Central memory CD8-positive, alpha-beta T cell (primary cell): Measurements from ENCODE around the gene SYTL5.

ENCODE experiments used
- ATAC-seq: fragments of 150-1000 bp; cut with Tn5 transposase; replicated peaks from 2 replicates; pipeline ENCODE4 v1.10.0; 2022; ENCODE audit warnings: mild to moderate bottlenecking, moderate FRiP score, moderate number of reproducible peaks; ENCODE audit not compliant: poor library complexity, severe bottlenecking; ENCODE audit errors: extremely low read depth
- DNase-seq, 2 donors: peaks; one replicate each; pipeline ENCODE4 v3.0.0; 2021; ENCODE audit warnings: low spot score in 2 of 2
- H3K27ac Mint-ChIP-seq: one replicate; pipeline ENCODE4 v1.8.0; 2022; ENCODE audit warnings: low read depth, mild to moderate bottlenecking, moderate library complexity, mixed read lengths
- H3K27me3 Mint-ChIP-seq: one replicate; pipeline ENCODE4 v1.8.0; 2022; ENCODE audit warnings: mixed read lengths
- H3K36me3 Mint-ChIP-seq: one replicate; pipeline ENCODE4 v1.8.0; 2022; ENCODE audit warnings: mild to moderate bottlenecking, moderate library complexity, mixed read lengths; ENCODE audit not compliant: insufficient read depth
- H3K4me1 Mint-ChIP-seq: one replicate; pipeline ENCODE4 v1.8.0; 2022; ENCODE audit warnings: mixed read lengths
- H3K4me3 Mint-ChIP-seq: one replicate; pipeline ENCODE4 v1.8.0; 2022; ENCODE audit warnings: mild to moderate bottlenecking, moderate library complexity, mixed read lengths
- H3K9me3 Mint-ChIP-seq: one replicate; pipeline ENCODE4 v1.8.0; 2022; ENCODE audit warnings: mixed read lengths

The SYTL5 gene

DNA sequence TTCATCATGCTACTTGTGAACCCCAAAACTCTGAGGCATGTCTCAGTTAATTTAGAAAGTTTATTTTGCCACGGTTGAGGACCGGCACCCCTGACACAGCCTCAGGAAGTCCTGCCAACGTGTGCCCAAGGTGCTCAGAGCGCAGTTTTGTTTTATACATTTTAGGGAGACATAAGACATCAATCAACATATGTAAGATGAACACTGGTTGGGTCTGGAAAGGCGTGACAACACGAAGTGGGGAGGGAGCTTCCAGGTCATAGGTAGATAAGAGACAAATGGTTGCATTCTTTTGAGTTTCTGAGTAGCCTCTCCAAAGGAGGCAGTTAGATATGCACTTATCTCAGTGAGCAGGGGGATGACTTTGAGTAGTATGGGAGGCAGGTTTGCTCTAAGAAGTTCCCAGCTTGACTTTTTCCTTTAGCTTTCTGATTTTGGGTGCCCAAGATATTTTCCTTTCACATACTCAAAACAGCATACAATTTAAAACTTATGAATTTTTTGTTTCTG lies 98.9 kb downstream of the SYTL5 start:
- peaks cover 9% of the 10 kb centered on the region for H3K27me3 Mint-ChIP-seq
- H3K27ac Mint-ChIP-seq, result no peak overlapping the region
- H3K4me1 Mint-ChIP-seq, result no peaks in the 10 kb centered on the region
- no peak overlapping the region for H3K4me3 Mint-ChIP-seq
- ATAC-seq, result no peak
- no peak for DNase-seq
- no peaks in the 10 kb centered on the region for H3K36me3 Mint-ChIP-seq
- no peaks in the 10 kb centered on the region for H3K9me3 Mint-ChIP-seq

DNA sequence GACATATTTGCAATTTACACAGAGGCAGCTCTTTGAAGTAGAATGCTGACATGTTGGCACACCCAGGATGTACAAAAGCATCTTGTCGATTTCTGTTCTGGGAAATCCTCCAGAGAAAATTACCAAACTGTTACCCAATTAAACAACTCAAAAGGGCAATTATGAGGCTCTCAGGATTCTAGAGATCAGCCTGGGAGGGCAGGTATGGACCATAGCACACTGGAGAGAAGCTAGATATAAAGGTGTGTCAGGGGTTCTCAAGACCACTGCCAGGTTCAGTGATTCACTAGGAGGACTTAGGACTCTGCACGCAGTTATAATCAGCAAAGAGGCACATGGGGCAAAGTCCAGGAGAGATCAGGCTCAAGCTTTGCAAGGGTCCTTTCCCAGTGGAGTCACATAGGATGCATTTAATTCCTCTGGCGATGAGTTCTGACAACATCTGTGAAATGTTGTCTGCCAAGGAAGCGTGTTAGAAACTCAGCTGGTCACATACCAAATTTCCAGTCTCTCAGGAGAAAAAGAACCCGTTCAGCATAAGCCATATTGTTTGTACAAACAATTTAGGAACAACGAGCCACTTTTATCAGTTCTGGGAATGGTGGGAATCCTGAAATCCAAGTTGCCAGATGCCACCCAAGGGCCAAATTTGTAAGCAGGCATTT lies 100.8 kb downstream of the SYTL5 start:
- ATAC-seq, result no peak
- Mint-ChIP-seq H3K4me1 (no peaks in the 10 kb centered on the region), H3K9me3 (no peaks in the 10 kb centered on the region), H3K36me3 (no peaks in the 10 kb centered on the region), H3K27ac (no peak overlapping the region), H3K4me3 (no peak overlapping the region), H3K27me3 (peaks cover 9% of the 10 kb centered on the region)
- DNase-seq, result no peak

DNA sequence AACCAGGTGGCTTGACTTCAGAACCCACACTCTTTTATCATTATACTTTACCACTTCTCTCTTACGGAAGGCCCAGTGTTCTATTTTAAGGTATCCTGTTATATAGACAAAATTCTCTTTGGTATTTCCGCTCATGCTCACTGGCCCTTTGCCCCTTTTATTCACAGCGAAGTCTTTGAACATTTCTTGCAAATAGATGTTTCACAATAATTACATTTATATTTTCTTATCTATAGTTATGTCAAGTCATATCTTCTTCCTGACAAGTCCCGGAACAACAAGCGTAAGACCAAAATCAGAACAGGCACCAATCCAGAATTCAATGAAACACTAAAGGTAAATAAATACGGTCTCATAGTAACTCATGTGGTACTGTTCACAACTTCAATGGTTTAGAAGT lies 102.0 kb downstream of the SYTL5 start:
- no peaks in the 10 kb centered on the region for H3K27me3 Mint-ChIP-seq
- H3K27ac Mint-ChIP-seq, result no peak overlapping the region
- DNase-seq (no peak), ATAC-seq (no peak)
- H3K9me3 Mint-ChIP-seq, result no peaks in the 10 kb centered on the region
- no peaks in the 10 kb centered on the region for H3K36me3 Mint-ChIP-seq
- no peaks in the 10 kb centered on the region for H3K4me1 Mint-ChIP-seq
- no peak overlapping the region for H3K4me3 Mint-ChIP-seq

DNA sequence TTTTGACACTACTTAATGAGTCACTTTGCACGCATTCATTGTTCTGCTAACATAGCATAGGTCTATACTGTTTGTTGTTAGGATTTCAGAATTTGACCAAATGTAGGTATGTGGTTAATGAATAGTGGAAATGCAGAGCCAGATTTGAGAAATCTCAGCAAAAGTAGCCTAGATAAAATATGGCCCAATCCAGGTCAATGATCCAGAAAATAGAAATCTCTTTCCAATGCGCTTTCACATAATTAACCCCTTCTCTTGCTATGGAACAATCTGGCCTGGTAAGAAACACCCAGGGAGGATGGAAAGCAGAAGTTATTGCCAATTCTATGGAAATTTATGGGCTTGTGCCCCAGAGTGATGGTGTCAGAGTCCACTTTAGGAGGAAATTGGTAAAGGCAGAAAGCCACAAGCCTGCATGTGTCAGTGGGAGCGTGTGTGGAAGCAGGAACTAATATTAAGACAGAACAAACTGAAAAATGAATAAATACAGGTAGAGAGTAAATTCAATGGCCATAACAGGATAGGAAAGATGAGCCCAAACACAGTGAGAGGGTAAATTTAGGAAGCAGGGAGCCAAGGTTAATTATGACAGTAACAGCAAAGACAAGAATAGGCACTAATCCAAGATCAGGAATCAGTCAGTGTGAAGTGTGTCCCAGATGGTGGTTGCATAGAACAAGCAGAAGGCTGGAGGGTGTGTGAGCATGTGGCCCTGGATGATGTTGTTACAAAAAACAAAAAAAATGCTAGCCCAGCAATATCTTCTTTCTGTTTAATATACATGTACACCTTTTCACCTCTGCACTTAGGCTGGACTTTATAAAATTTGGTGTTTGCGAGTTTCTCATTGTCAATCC lies 102.9 kb downstream of the SYTL5 start:
- peaks cover 8% of the 10 kb centered on the region for H3K27me3 Mint-ChIP-seq
- H3K9me3 Mint-ChIP-seq, result no peaks in the 10 kb centered on the region
- no peaks in the 10 kb centered on the region for H3K36me3 Mint-ChIP-seq
- no peak overlapping the region for H3K27ac Mint-ChIP-seq
- no peak overlapping the region for H3K4me3 Mint-ChIP-seq
- ATAC-seq (no peak), DNase-seq (no peak)
- no peaks in the 10 kb centered on the region for H3K4me1 Mint-ChIP-seq

DNA sequence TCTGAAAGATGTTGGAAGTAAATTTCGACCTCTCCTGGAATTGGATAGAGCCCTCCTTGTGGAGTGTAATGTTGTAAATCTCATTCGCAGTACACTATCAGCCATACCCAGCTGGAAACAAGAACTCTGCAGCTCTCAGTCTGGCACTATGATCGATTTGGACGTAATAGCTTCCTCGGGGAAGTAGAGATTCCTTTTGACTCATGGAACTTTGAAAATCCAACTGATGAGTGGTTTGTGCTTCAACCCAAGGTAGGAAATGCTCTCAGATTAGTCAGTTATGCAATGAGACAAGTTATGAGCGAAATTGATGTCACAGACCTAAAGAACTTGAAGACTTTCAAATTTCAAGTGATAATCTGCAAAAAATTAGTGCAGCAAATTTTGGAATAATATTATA lies 103.9 kb downstream of the SYTL5 start:
- ATAC-seq (no peak), DNase-seq (no peak)

DNA sequence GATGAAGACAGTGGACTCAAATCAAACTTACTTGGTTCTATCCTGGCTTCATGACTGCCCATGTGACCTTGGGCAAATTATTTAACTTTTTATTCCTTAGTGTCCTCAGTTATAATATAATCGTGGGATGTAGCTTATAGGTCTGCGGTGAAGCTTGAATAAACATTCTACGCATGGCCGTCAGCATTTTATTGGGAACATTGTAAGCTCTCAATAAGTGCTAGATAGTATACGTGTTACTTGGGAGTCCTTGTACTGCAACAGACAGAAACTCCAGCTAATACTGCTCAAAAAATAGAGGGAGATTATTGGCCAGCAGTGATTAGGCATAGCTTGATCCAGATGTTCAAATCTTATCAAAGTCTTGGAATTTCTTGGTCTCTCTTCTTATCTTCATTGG lies 104.8 kb downstream of the SYTL5 start:
- ATAC-seq (no peak), DNase-seq (no peak)
- Mint-ChIP-seq H3K9me3 (no peaks in the 10 kb centered on the region), H3K27ac (no peak overlapping the region), H3K36me3 (no peaks in the 10 kb centered on the region), H3K27me3 (peaks cover 11% of the 10 kb centered on the region), H3K4me1 (no peaks in the 10 kb centered on the region), H3K4me3 (no peak overlapping the region)

More for the DNA sequence above, 103.9 kb downstream of the SYTL5 start:
- H3K4me3 Mint-ChIP-seq, result no peak overlapping the region
- H3K36me3 Mint-ChIP-seq, result no peaks in the 10 kb centered on the region
- peaks cover 11% of the 10 kb centered on the region for H3K27me3 Mint-ChIP-seq
- no peaks in the 10 kb centered on the region for H3K4me1 Mint-ChIP-seq
- no peaks in the 10 kb centered on the region for H3K9me3 Mint-ChIP-seq
- H3K27ac Mint-ChIP-seq, result no peak overlapping the region

DNA sequence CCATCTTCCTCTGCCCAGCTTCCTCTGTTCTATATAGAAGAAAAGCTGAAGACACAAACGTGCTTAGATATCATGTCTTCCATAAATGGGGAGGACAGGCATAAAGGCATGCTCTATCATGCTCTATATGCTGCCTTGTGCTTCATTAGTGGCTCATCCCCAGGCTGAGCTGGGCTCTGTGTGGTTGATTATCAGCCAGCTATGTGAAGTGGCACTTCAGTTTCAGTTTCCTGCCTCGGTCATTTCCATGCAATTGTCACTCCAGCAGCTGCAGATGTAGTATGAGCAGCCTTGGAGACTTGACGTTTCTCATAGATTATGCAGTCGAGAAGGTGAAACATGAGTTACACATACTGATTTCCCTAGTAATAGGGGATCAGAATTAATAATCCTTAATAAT lies 106.2 kb downstream of the SYTL5 start:
- no peaks in the 10 kb centered on the region for H3K36me3 Mint-ChIP-seq
- DNase-seq (no peak), ATAC-seq (no peak)
- peaks cover 11% of the 10 kb centered on the region for H3K27me3 Mint-ChIP-seq
- H3K9me3 Mint-ChIP-seq, result no peaks in the 10 kb centered on the region
- no peak overlapping the region for H3K4me3 Mint-ChIP-seq
- no peak overlapping the region for H3K27ac Mint-ChIP-seq
- no peaks in the 10 kb centered on the region for H3K4me1 Mint-ChIP-seq

DNA sequence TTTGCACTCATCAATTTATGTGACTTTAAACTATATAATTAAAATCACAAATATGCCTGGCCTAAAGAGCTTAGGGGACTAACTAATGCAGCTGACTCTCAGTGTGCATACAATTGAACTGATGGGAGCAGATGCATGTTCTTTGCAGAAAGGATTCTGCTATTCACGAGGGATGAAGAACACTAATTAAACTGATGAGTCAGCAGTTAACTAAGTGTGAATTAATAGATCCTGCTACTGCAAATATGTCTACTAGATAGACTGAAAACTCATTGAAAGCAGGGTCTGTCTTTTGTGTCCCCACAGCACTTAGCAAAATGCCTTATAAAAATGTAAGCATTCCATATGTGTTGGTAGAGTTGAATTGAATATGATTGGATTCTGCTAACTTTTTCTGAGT lies 110.4 kb downstream of the SYTL5 start:
- DNase-seq (no peak), ATAC-seq (no peak)
- Mint-ChIP-seq H3K27ac (no peak overlapping the region), H3K4me3 (no peak overlapping the region), H3K4me1 (no peaks in the 10 kb centered on the region), H3K9me3 (no peaks in the 10 kb centered on the region), H3K27me3 (peaks cover 27% of the 10 kb centered on the region), H3K36me3 (no peaks in the 10 kb centered on the region)

DNA sequence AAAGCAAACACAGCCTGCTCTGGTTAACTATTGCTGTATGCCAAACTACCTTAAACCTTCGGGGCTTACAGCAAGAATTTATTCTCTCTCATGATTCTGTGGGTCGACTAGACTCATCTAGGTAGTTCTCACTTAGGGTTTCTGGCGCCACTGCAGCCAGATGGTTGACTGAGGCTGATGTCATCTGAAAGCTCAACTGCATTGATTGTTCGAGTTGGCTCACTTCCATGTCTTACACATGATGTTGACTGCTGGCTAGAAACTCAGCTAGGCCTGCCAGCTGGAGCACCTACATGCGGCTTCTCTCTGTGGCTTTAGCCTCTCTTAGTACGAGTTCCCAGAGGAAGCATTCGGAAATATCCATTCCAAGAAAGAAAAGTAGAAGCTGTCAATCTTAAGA lies 111.1 kb downstream of the SYTL5 start:
- DNase-seq (no peak), ATAC-seq (no peak)
- H3K27me3 Mint-ChIP-seq, result peaks cover 27% of the 10 kb centered on the region
- no peak overlapping the region for H3K4me3 Mint-ChIP-seq
- H3K9me3 Mint-ChIP-seq, result no peaks in the 10 kb centered on the region
- no peaks in the 10 kb centered on the region for H3K4me1 Mint-ChIP-seq
- no peak overlapping the region for H3K27ac Mint-ChIP-seq
- H3K36me3 Mint-ChIP-seq, result no peaks in the 10 kb centered on the region

DNA sequence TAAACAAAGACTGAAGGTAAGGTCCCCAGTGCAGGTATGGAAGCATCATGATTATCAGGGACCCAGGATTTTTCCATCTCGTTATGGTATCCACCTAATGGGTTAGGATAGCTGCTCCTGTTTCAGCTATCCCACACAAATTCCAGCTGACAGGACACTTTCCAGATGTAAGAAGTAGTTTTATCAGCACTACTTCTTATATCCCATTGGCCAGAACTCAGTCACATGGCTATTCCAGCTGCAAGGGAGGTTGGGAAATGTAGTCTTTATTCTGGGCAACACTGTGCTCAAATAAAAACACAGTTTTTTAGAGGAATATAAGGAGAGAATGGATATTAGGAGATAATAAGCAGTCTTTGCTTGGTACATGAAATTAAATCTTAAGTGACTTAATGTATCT lies 117.6 kb downstream of the SYTL5 start:
- no peak for ATAC-seq

DNA sequence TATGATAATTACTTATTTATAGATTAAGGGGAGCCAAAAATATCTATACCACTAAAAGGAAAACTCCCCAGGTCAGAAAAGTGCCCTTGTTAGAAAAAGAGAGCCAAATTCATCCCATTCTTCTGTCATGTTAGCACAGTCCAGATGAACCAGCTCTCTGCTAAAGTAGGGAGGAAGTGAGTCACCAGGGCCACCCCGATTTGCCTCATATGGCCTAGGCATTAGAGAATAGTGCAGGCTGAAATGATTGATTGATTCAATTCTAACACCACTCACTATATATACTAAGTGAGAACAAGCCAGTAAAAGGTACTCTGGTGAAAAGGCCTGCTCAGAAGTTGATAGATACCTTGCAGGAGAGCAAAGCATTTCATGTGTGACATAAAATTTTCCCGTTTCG lies 119.8 kb downstream of the SYTL5 start:
- ATAC-seq (no peak), DNase-seq (no peak)
- Mint-ChIP-seq H3K36me3 (no peaks in the 10 kb centered on the region), H3K27me3 (peaks cover 16% of the 10 kb centered on the region), H3K27ac (no peak overlapping the region), H3K4me1 (no peaks in the 10 kb centered on the region), H3K4me3 (no peak overlapping the region), H3K9me3 (no peaks in the 10 kb centered on the region)

More for the DNA sequence above, 117.6 kb downstream of the SYTL5 start:
- Mint-ChIP-seq H3K27me3 (peaks cover 16% of the 10 kb centered on the region), H3K27ac (no peak overlapping the region), H3K4me3 (no peak overlapping the region), H3K4me1 (no peaks in the 10 kb centered on the region), H3K9me3 (no peaks in the 10 kb centered on the region), H3K36me3 (no peaks in the 10 kb centered on the region)
- no peak for DNase-seq

DNA sequence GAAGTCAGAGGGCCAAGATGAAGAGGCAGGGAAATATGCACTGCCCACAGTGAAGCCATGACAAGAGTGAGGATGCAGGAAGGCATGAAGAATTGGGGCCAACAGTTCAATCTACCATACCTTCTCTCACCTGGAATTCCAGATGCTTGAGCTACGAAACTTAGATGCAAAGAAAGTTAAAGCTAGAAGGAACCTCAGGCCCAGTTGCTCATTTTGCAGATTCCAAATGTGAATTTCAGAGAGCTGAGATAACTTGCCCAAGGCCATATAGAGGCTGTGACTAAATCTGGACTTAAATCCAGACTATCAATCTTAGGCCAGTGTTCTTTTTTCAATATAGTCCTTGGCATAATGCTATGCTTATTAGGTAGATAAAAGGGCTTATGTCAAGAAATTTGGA lies 121.6 kb downstream of the SYTL5 start:
- Mint-ChIP-seq H3K27me3 (peaks cover 16% of the 10 kb centered on the region), H3K4me3 (no peak overlapping the region), H3K4me1 (no peaks in the 10 kb centered on the region), H3K27ac (no peak overlapping the region), H3K9me3 (no peaks in the 10 kb centered on the region), H3K36me3 (no peaks in the 10 kb centered on the region)
- ATAC-seq (no peak), DNase-seq (no peak)

DNA sequence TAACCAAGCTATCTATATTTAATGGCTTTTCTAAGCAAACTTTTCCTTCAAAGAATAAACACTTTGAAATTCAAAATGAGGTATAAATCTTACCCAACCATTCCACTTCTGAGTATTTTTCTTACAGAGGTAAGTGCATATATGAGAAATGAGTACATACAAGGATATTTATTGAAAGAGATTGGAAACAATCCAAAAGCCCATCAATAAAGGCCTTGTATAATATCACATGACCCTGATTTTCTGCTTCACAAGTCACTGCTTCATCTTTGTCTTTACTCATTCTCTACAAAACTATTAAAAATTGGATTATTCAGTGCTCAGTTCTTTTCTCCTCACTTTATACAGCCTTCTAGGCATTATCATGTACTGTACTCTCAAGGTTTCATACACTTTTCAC lies 123.0 kb downstream of the SYTL5 start:
- ATAC-seq, result no peak
- Mint-ChIP-seq H3K36me3 (no peaks in the 10 kb centered on the region), H3K4me1 (no peaks in the 10 kb centered on the region), H3K27ac (no peak overlapping the region), H3K4me3 (no peak overlapping the region), H3K27me3 (peaks cover 16% of the 10 kb centered on the region), H3K9me3 (no peaks in the 10 kb centered on the region)
- no peak for DNase-seq
